Measurements from ENCODE around the gene ROR1. TPM values are rescaled to one million over a fixed set of nuclear protein-coding genes. Genes with fewer than 3 reads are reported as not detected.

ROR1 gene
- total and polyA plus RNA-seq, 2 donors (not counting 3 experiments of a cell fraction or from before 2014, with no cell fraction given), result 2.6 to 3.5 TPM

DNA sequence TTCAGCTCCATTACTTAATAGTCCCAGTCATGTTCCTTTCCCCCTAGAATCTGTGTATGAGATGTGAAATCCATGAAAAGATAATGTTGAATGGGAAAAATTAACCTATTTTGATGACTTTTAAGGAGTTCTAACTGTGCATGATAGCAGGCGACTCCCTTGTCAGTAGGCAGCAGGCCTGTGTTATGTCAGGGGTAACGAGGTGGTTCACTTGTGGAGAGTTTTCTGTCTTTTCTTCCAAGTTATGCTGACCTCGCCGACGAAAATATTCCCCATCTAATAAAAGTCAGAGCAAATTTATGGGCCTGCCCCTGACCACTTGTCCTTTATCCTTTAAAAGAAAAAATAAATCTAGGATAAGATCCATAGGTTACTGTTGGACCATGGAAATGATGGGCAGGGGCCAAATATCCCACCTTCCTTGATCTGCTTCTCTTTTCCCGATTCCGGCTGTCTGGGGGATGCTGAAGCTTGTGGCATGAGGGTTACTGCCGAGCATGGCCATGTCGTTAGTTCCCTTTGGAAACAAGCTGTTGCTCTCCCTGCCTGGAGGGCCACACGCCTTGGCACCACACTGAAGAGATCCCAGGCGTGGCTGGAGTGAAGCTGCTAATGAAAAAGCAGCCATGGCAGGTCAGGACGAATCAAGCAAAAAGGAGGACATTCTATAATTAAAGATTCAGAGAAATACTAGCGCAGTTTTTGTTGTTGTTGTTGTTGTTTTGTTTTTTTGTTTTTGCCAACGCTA lies 93.8 kb downstream of the ROR1 start:
- H4K20me1 ChIP-seq (replicated peaks; ENCODE audit: control insufficient read depth, extremely low read depth, insufficient read depth, low read length), result no peaks in the 10 kb centered on the region
- H3K4me3 ChIP-seq (replicated peaks in 1 of 3; ENCODE audit: insufficient read depth in 1 of 3, low read depth in 1 of 3, low read length in 3 of 3), result no peak overlapping the region
- H3K9me1 ChIP-seq (replicated peaks; ENCODE audit: control insufficient read depth, extremely low read depth, insufficient read depth, low read length), result no peaks in the 10 kb centered on the region
- no peak for FAIRE-seq
- no TSS peak for BruUV-seq (replicated peaks)
- intact Hi-C loops (cut with micrococcal nuclease), result loop anchor here (2.0 kb wide), 1 partner anchor 175 kb away; no protein-coding TSS in a partner anchor
- no peak overlapping the region for H3K9ac ChIP-seq (replicated peaks; ENCODE audit: extremely low read depth, insufficient read depth, low read length)
- no peak overlapping the region for H3K27ac ChIP-seq (ENCODE audit: insufficient read depth, low read depth, low read length)
- no peaks in the 10 kb centered on the region for H3K79me2 ChIP-seq (ENCODE audit: control insufficient read depth, insufficient read depth, low read length)
- dilution Hi-C loops (cut with MboI; ENCODE audit: extremely low pct_ligation_motif_present, low sequenced_read_pairs), result no loop called here
- TF ChIP-seq MYC (IDR thresholded peaks at IDR 0.05; ENCODE audit: low read depth, low read length), result no peak
- TF ChIP-seq JUN (IDR thresholded peaks at IDR 0.05; ENCODE audit: borderline replicate concordance, insufficient read depth, insufficient read length, low read depth), result no peak
- TF ChIP-seq, protein P1, sequence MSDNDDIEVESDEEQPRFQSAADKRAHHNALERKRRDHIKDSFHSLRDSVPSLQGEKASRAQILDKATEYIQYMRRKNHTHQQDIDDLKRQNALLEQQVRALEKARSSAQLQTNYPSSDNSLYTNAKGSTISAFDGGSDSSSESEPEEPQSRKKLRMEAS (IDR thresholded peaks at IDR 0.05; ENCODE audit: insufficient read depth, insufficient read length), result no peak
- no peak for TF ChIP-seq GATA2 (IDR thresholded peaks at IDR 0.05; ENCODE audit: insufficient read depth, insufficient read length, low read depth, low read length)
- TF ChIP-seq POLR2AphosphoS5 (IDR thresholded peaks at IDR 0.05; ENCODE audit: insufficient read depth, low read depth, low read length), result no peak
- no peak for TF ChIP-seq CTCF (IDR thresholded peaks at IDR 0.05; ENCODE audit: extremely low read depth in 1 of 2, insufficient read depth in 1 of 2, low read depth in 1 of 2, low read length in 2 of 2)
- TF ChIP-seq FOS (IDR thresholded peaks at IDR 0.05; ENCODE audit: borderline replicate concordance, insufficient read depth, low read length), result no peak
- no peak for TF ChIP-seq EZH2 (IDR thresholded peaks at IDR 0.05; ENCODE audit: borderline replicate concordance, low read depth, low read length, severe bottlenecking)
- no peak for TF ChIP-seq POLR2A (IDR thresholded peaks at IDR 0.05; ENCODE audit: low read depth, low read length)
- no peaks in the 10 kb centered on the region for H3K27me3 ChIP-seq (ENCODE audit: control insufficient read depth in 2 of 2, insufficient read depth in 2 of 2, low read length in 2 of 2)
- ChIA-PET CTCF (interaction anchor here (1.5 to 2.3 kb wide), 3 partner anchors 12 to 176 kb away, joined by 3 to 12 read pairs (median 5); no protein-coding TSS in a partner anchor), POLR2A (no interaction called here)
- no peaks in the 10 kb centered on the region for H3K9me3 ChIP-seq (replicated peaks; ENCODE audit: control insufficient read depth, insufficient read depth, low read length)
- no peaks in the 10 kb centered on the region for H3K36me3 ChIP-seq (ENCODE audit: control insufficient read depth in 2 of 2, extremely low read depth in 1 of 2, insufficient read depth in 2 of 2, low read length in 2 of 2)
- H2AFZ ChIP-seq (ENCODE audit: low read depth, low read length), result no peak overlapping the region
- H3K4me2 ChIP-seq (ENCODE audit: insufficient read depth, low read length), result no peak overlapping the region
- no peaks in the 10 kb centered on the region for H3K4me1 ChIP-seq (ENCODE audit: control insufficient read depth, extremely low read depth, insufficient read depth, low read length)
- DNase-seq (ENCODE audit: low read depth, low spot score), result no peak

Measured in endothelial cell of umbilical vein (primary cell).